Measurements from ENCODE around the gene ANAPC5. TPM values are rescaled to one million over a fixed set of nuclear protein-coding genes. Genes with fewer than 3 reads are reported as not detected.

ANAPC5 gene
- total RNA-seq, 1 experiment from 2014 or later = 101 TPM

DNA sequence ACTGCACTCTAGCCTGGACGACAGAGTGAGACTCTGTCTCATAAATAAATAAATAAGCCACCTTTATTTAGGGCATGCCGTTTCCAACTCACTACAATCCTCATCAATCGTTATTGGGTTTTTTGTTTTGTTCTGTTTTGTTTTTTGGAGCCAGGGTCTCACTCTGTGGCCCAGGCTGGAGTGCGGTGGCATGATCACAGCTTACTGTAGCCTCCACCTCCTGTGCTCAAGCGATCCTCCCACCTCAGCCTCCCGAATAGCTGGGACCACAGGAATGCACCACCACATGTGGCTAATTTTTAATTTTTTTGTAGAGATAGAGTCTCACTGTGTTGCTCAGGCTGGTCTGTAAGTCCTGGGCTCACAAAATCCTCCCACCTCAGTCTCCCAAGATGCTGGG is 3.6 kb upstream of the ANAPC5 start:
- H3K9me3 Mint-ChIP-seq = no peaks in the 10 kb centered on the region
- no peaks in the 10 kb centered on the region; the same call in 1 of the 2 replicates for H3K79me2 ChIP-seq (ENCODE audit: insufficient read depth, low read length)
- peaks cover 5% of the 10 kb centered on the region; the same call in 1 of the 2 replicates for H3K27me3 Mint-ChIP-seq (ENCODE audit: low read depth)
- no peak overlapping the region for H3K18ac ChIP-seq (ENCODE audit: insufficient read length, low read depth, low read length)
- peaks cover 4% of the 10 kb centered on the region for H3K79me1 ChIP-seq (ENCODE audit: insufficient read depth, low read depth, low read length, poor library complexity, severe bottlenecking)
- H3K9ac ChIP-seq (ENCODE audit: extremely low read depth, insufficient read length, low read length) = no peak overlapping the region
- no peaks in the 10 kb centered on the region for H3K27me3 ChIP-seq (ENCODE audit: insufficient read depth, low read length)
- H3K27ac Mint-ChIP-seq = no peak overlapping the region
- no peak overlapping the region for H3T11ph ChIP-seq (ENCODE audit: low read length)
- no peak overlapping the region for H3K56ac ChIP-seq (ENCODE audit: insufficient read length, low read depth, low read length)
- no peak overlapping the region for H4K91ac ChIP-seq (ENCODE audit: insufficient read length, low read depth, low read length)
- no peak overlapping the region for H2BK12ac ChIP-seq (ENCODE audit: insufficient read length, low read depth, low read length)
- H2BK20ac ChIP-seq (ENCODE audit: low read depth, low read length, poor library complexity, severe bottlenecking) = no peak overlapping the region
- H3K4me2 ChIP-seq (ENCODE audit: insufficient read depth, insufficient read length, low read length) = no peak overlapping the region
- no peak overlapping the region for H2AFZ ChIP-seq (ENCODE audit: low read length)
- H3K27ac ChIP-seq (ENCODE audit: insufficient read length, low read depth, low read length) = no peak overlapping the region
- H3K4me3 Mint-ChIP-seq = no peak overlapping the region
- H2AK5ac ChIP-seq (ENCODE audit: insufficient read length, low read length) = no peak overlapping the region
- H3K4me1 Mint-ChIP-seq = peaks cover 6 to 11% of the 10 kb centered on the region in 2 experiments
- peaks cover 3% of the 10 kb centered on the region for H3K23me2 ChIP-seq (ENCODE audit: insufficient read length, low read depth, low read length, poor library complexity, severe bottlenecking)
- no peak overlapping the region for H3K23ac ChIP-seq (ENCODE audit: insufficient read length, low read depth, low read length)
- no peaks in the 10 kb centered on the region for H3K36me3 Mint-ChIP-seq (ENCODE audit: insufficient read depth in 1 of 3, low read depth in 3 of 3)
- H4K20me1 ChIP-seq (ENCODE audit: control insufficient read depth, insufficient read depth, insufficient read length) = no peaks in the 10 kb centered on the region
- H3K4ac ChIP-seq (ENCODE audit: low read depth, low read length) = no peak overlapping the region
- no peaks in the 10 kb centered on the region for H3K4me1 ChIP-seq (ENCODE audit: insufficient read depth, low read length)
- H2BK5ac ChIP-seq (ENCODE audit: insufficient read length, low read length) = no peak overlapping the region
- no peak for DNase-seq
- no peak overlapping the region for H4K8ac ChIP-seq (replicated peaks; ENCODE audit: insufficient read length, low read depth, low read length)
- H2BK15ac ChIP-seq (ENCODE audit: low read depth, low read length) = no peak overlapping the region
- H3K14ac ChIP-seq (ENCODE audit: insufficient read depth, low read length) = no peak overlapping the region
- H4K5ac ChIP-seq (ENCODE audit: insufficient read length, low read depth, low read length) = no peak overlapping the region
- WGBS (ENCODE audit: extremely low coverage, insufficient read length, low lambda C conversion rate) = no CpG with 5 or more reads among the region's 6 CpGs
- H2BK120ac ChIP-seq (ENCODE audit: low read depth, low read length, poor library complexity, severe bottlenecking) = no peak overlapping the region
- no peaks in the 10 kb centered on the region for H3K9me3 ChIP-seq (ENCODE audit: control insufficient read depth, low read depth, low read length)
- TF ChIP-seq, protein P1, sequence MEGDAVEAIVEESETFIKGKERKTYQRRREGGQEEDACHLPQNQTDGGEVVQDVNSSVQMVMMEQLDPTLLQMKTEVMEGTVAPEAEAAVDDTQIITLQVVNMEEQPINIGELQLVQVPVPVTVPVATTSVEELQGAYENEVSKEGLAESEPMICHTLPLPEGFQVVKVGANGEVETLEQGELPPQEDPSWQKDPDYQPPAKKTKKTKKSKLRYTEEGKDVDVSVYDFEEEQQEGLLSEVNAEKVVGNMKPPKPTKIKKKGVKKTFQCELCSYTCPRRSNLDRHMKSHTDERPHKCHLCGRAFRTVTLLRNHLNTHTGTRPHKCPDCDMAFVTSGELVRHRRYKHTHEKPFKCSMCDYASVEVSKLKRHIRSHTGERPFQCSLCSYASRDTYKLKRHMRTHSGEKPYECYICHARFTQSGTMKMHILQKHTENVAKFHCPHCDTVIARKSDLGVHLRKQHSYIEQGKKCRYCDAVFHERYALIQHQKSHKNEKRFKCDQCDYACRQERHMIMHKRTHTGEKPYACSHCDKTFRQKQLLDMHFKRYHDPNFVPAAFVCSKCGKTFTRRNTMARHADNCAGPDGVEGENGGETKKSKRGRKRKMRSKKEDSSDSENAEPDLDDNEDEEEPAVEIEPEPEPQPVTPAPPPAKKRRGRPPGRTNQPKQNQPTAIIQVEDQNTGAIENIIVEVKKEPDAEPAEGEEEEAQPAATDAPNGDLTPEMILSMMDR (conservative IDR thresholded peaks at IDR 0.05) = no peak
